ENCODE measurements around the gene RNF217. TPM values are rescaled to one million over a fixed set of nuclear protein-coding genes. Genes with fewer than 3 reads are reported as not detected.
A peak's percentile ranks its signal among the peaks of the same experiment; 100 is the strongest.
"Not testable (repeated sequence)": the region's sequence is repeated elsewhere in the genome, so short reads cannot be mapped to it uniquely, and the experiment has no call there.

The RNF217 gene
- total RNA-seq, 1 donor from 2014 or later: 14.2 TPM

GRCh38 chr6:125031385-125031784, 69.1 kb downstream of the RNF217 start:
- TF ChIP-seq CTCF (IDR thresholded peaks at IDR 0.05; ENCODE audit: insufficient read depth, low read length, severe bottlenecking): no peak
- H3K27me3 ChIP-seq (ENCODE audit: control insufficient read depth, insufficient read depth, low read length): no peaks in the 10 kb centered on the region
- H3K4me3 ChIP-seq (ENCODE audit: low read depth, low read length): no peak overlapping the region
- DNase-seq (ENCODE audit: low read depth) (no peak), FAIRE-seq (no peak)
- no peaks in the 10 kb centered on the region for H3K36me3 ChIP-seq (ENCODE audit: control insufficient read depth, insufficient read depth, low read length)

- DNase-seq (ENCODE audit: low read depth); H3K4me3 ChIP-seq (ENCODE audit: low read depth, low read length); FAIRE-seq; H3K36me3 ChIP-seq (ENCODE audit: control insufficient read depth, insufficient read depth, low read length); H3K27me3 ChIP-seq (ENCODE audit: control insufficient read depth, insufficient read depth, low read length): not testable (repeated sequence)
Observed at GRCh38 chr6:125034929-125035328, 72.7 kb downstream of the RNF217 start.

- not testable (repeated sequence) for H3K36me3 ChIP-seq (ENCODE audit: control insufficient read depth, insufficient read depth, low read length); DNase-seq (ENCODE audit: low read depth); FAIRE-seq; H3K27me3 ChIP-seq (ENCODE audit: control insufficient read depth, insufficient read depth, low read length); H3K4me3 ChIP-seq (ENCODE audit: low read depth, low read length)
Observed at GRCh38 chr6:125036486-125036885, 74.2 kb downstream of the RNF217 start.

GRCh38 chr6:125037827-125038226, 75.6 kb downstream of the RNF217 start:
- Histone ChIP-seq H3K4me3 (ENCODE audit: low read depth, low read length) (no peak overlapping the region), H3K27me3 (ENCODE audit: control insufficient read depth, insufficient read depth, low read length) (no peaks in the 10 kb centered on the region), H3K36me3 (ENCODE audit: control insufficient read depth, insufficient read depth, low read length) (peaks cover 2% of the 10 kb centered on the region)
- no peak for TF ChIP-seq CTCF (IDR thresholded peaks at IDR 0.05; ENCODE audit: insufficient read depth, low read length, severe bottlenecking)
- FAIRE-seq (no peak), DNase-seq (ENCODE audit: low read depth) (no peak)

GRCh38 chr6:125038925-125039324, 76.7 kb downstream of the RNF217 start:
- no peak for DNase-seq (ENCODE audit: low read depth)
- FAIRE-seq: no peak
- H3K36me3 ChIP-seq (ENCODE audit: control insufficient read depth, insufficient read depth, low read length): peaks cover 2% of the 10 kb centered on the region

GRCh38 chr6:125041740-125042459, 79.7 kb downstream of the RNF217 start:
- peak; percentile 95 for DNase-seq (ENCODE audit: low read depth)

More at GRCh38 chr6:125038925-125039324, 76.7 kb downstream of the RNF217 start:
- no peak for TF ChIP-seq CTCF (IDR thresholded peaks at IDR 0.05; ENCODE audit: insufficient read depth, low read length, severe bottlenecking)
- Histone ChIP-seq H3K4me3 (ENCODE audit: low read depth, low read length) (no peak overlapping the region), H3K27me3 (ENCODE audit: control insufficient read depth, insufficient read depth, low read length) (no peaks in the 10 kb centered on the region)

More at GRCh38 chr6:125041740-125042459, 79.7 kb downstream of the RNF217 start:
- no peaks in the 10 kb centered on the region for H3K27me3 ChIP-seq (ENCODE audit: control insufficient read depth, insufficient read depth, low read length)
- no peak for TF ChIP-seq CTCF (IDR thresholded peaks at IDR 0.05; ENCODE audit: insufficient read depth, low read length, severe bottlenecking)
- peaks cover 2% of the 10 kb centered on the region for H3K36me3 ChIP-seq (ENCODE audit: control insufficient read depth, insufficient read depth, low read length)
- no peak overlapping the region for H3K4me3 ChIP-seq (ENCODE audit: low read depth, low read length)
- FAIRE-seq: no peak
